Activated B cell treated with CpG ODN at 0.5 μM for 24 hours (primary cell): ENCODE measurements around the gene FOCAD. TPM values are rescaled to one million over a fixed set of nuclear protein-coding genes. Genes with fewer than 3 reads are reported as not detected.

Source experiments
- ATAC-seq: fragments of 200-7000 bp; cut with Tn5 transposase; one replicate; pipeline ENCODE4 v1.10.0; 2021; ENCODE audit warnings: low read depth, mild to moderate bottlenecking, moderate library complexity
- CTCF ChIA-PET: fragments of 350-600 bp; sonication (Branson Sonifier 250); formaldehyde crosslinking; loops from one replicate; lab custom pipeline; 2021; ENCODE audit warnings: antibody characterized with exemption; lab: Charles Lee
- POLR2A ChIA-PET: fragments of 350-600 bp; sonication (Branson Sonifier 250); formaldehyde crosslinking; loops from one replicate; lab custom pipeline; 2021; ENCODE audit warnings: antibody characterized with exemption; lab: Charles Lee
- DNase-seq: peaks from one replicate; pipeline ENCODE4 v3.0.0; 2022
- H3K27ac Mint-ChIP-seq: one replicate; pipeline ENCODE4 v1.8.0; 2020; ENCODE audit warnings: mixed read lengths
- H3K27me3 Mint-ChIP-seq: one replicate; pipeline ENCODE4 v1.8.0; 2021; ENCODE audit warnings: mixed read lengths
- H3K36me3 Mint-ChIP-seq: one replicate; pipeline ENCODE4 v1.8.0; 2021; ENCODE audit warnings: low read depth, mixed read lengths
- H3K4me1 Mint-ChIP-seq: one replicate; pipeline ENCODE4 v1.8.0; 2021; ENCODE audit warnings: mixed read lengths
- H3K4me3 Mint-ChIP-seq: one replicate; pipeline ENCODE4 v1.8.0; 2020; ENCODE audit warnings: mild to moderate bottlenecking, mixed read lengths
- H3K9me3 Mint-ChIP-seq: one replicate; pipeline ENCODE4 v1.8.0; 2020; ENCODE audit warnings: mixed read lengths
- CTCF ChIP-seq: fragments of 200-600 bp; IDR thresholded peaks from one replicate; pipeline ENCODE4 v1.8.0; 2022; ENCODE audit warnings: antibody characterized with exemption, mild to moderate bottlenecking
- intact Hi-C: fragments of 100-400 bp; cut with micrococcal nuclease; formaldehyde crosslinking; loops from one replicate; pipeline ENCODE4 v1.15.1; 2024
- total RNA-seq: library from RNA; stranded (reverse); gene quantifications from 2 replicates; pipeline ENCODE4 v1.2.3, GENCODE V29; 2022

Gene FOCAD
- total RNA-seq, 1 donor from 2014 or later, result 11.7 TPM

- no peak for TF ChIP-seq CTCF
- Mint-ChIP-seq H3K4me3 (no peak overlapping the region), H3K27me3 (peaks cover 47% of the 10 kb centered on the region), H3K4me1 (peaks cover 9% of the 10 kb centered on the region), H3K9me3 (no peaks in the 10 kb centered on the region), H3K27ac (no peak overlapping the region), H3K36me3 (no peaks in the 10 kb centered on the region)
- intact Hi-C loops, result loop anchor here (1.0 to 2.0 kb wide), 2 partner anchors 18 to 44 kb away; partner anchors contain the start of genes FOCAD and MLLT3
- ChIA-PET POLR2A (interaction anchor here (1.1 kb wide), 1 partner anchor 19 kb away, joined by 4 read pairs; the partner anchor contains the start of gene MLLT3), CTCF (interaction anchor here (3.3 kb wide), 1 partner anchor 16 kb away, joined by 12 read pairs; no protein-coding TSS in a partner anchor)
- DNase-seq (peak; percentile 34), ATAC-seq (peak; percentile 93)
Measured at GRCh38 chr9:20640331-20641187, 43.5 kb upstream of the FOCAD start.

GRCh38 chr9:20642045-20642444 is 42.0 kb upstream of the FOCAD start:
- intact Hi-C loops, result no loop called here
- ATAC-seq (no peak), DNase-seq (no peak)
- no peak for TF ChIP-seq CTCF
- Mint-ChIP-seq H3K9me3 (no peaks in the 10 kb centered on the region), H3K27ac (no peak overlapping the region), H3K36me3 (no peaks in the 10 kb centered on the region), H3K4me3 (no peak overlapping the region), H3K4me1 (peaks cover 9% of the 10 kb centered on the region), H3K27me3 (peaks cover 43% of the 10 kb centered on the region)
- POLR2A ChIA-PET, result no interaction called here
- CTCF ChIA-PET, result no interaction called here

GRCh38 chr9:20643660-20644059 is 40.4 kb upstream of the FOCAD start:
- no peak overlapping the region for H3K27ac Mint-ChIP-seq
- no peak for DNase-seq
- ChIA-PET CTCF (no interaction called here), POLR2A (no interaction called here)
- peaks cover 9% of the 10 kb centered on the region for H3K4me1 Mint-ChIP-seq
- peaks cover 36% of the 10 kb centered on the region for H3K27me3 Mint-ChIP-seq
- no peak overlapping the region for H3K4me3 Mint-ChIP-seq
- TF ChIP-seq CTCF, result no peak
- ATAC-seq, result no peak
- no peaks in the 10 kb centered on the region for H3K36me3 Mint-ChIP-seq
- H3K9me3 Mint-ChIP-seq, result no peaks in the 10 kb centered on the region
- intact Hi-C loops, result no loop called here

GRCh38 chr9:20646656-20647055 is 37.4 kb upstream of the FOCAD start:
- ChIA-PET CTCF (no interaction called here), POLR2A (no interaction called here)
- TF ChIP-seq CTCF, result no peak
- H3K4me1 Mint-ChIP-seq, result no peaks in the 10 kb centered on the region
- no peak overlapping the region for H3K27ac Mint-ChIP-seq
- DNase-seq, result no peak
- no peak overlapping the region for H3K4me3 Mint-ChIP-seq
- intact Hi-C loops, result no loop called here
- no peaks in the 10 kb centered on the region for H3K36me3 Mint-ChIP-seq
- ATAC-seq, result no peak
- H3K9me3 Mint-ChIP-seq, result no peaks in the 10 kb centered on the region
- peaks cover 38% of the 10 kb centered on the region for H3K27me3 Mint-ChIP-seq

- H3K27me3 Mint-ChIP-seq, result peaks cover 33% of the 10 kb centered on the region
- no peak overlapping the region for H3K4me3 Mint-ChIP-seq
- POLR2A ChIA-PET, result no interaction called here
- ATAC-seq (no peak), DNase-seq (no peak)
- H3K4me1 Mint-ChIP-seq, result no peaks in the 10 kb centered on the region
- CTCF ChIA-PET, result no interaction called here
- intact Hi-C loops, result no loop called here
- no peaks in the 10 kb centered on the region for H3K36me3 Mint-ChIP-seq
- H3K9me3 Mint-ChIP-seq, result no peaks in the 10 kb centered on the region
- no peak overlapping the region for H3K27ac Mint-ChIP-seq
- no peak for TF ChIP-seq CTCF
Measured at GRCh38 chr9:20649381-20649780, 34.7 kb upstream of the FOCAD start.
